DMS153 (cell line): ENCODE results near the gene CCDC86.

ENCODE experiments used
- DNase-seq: peaks from one replicate; lab custom pipeline; 2025; lab: John Stamatoyannopoulos, UW

The CCDC86 gene

GRCh38 chr11:60868682-60869450 is 27.0 kb downstream of the CCDC86 start:
- DNase-seq = no peak

- no peak for DNase-seq
Measured at GRCh38 chr11:60869451-60869825, 27.5 kb downstream of the CCDC86 start.

GRCh38 chr11:60870276-60870675 is 28.4 kb downstream of the CCDC86 start:
- DNase-seq = peak; percentile 1

GRCh38 chr11:60870733-60871377 is 28.9 kb downstream of the CCDC86 start:
- no peak for DNase-seq

GRCh38 chr11:60871378-60872061 is 29.6 kb downstream of the CCDC86 start:
- no peak for DNase-seq

- DNase-seq = no peak
Measured at GRCh38 chr11:60872124-60872960, 30.4 kb downstream of the CCDC86 start.

GRCh38 chr11:60872961-60873524 is 31.1 kb downstream of the CCDC86 start:
- peak; percentile 2 for DNase-seq

GRCh38 chr11:60873533-60873932 is 31.6 kb downstream of the CCDC86 start:
- DNase-seq = no peak

GRCh38 chr11:60874421-60875365 is 32.8 kb downstream of the CCDC86 start:
- DNase-seq = no peak

- no peak for DNase-seq
Measured at GRCh38 chr11:60875366-60876167, 33.7 kb downstream of the CCDC86 start.

- DNase-seq = no peak
Measured at GRCh38 chr11:60876168-60876485, 34.2 kb downstream of the CCDC86 start.

- no peak for DNase-seq
Measured at GRCh38 chr11:60878245-60879101, 36.6 kb downstream of the CCDC86 start.

- no peak for DNase-seq
Measured at GRCh38 chr11:60879104-60879503, 37.2 kb downstream of the CCDC86 start.

- no peak for DNase-seq
Measured at GRCh38 chr11:60879971-60880588, 38.2 kb downstream of the CCDC86 start.

GRCh38 chr11:60880643-60881282 is 38.9 kb downstream of the CCDC86 start:
- peak; percentile 83 for DNase-seq

- peak; percentile 68 for DNase-seq
Measured at GRCh38 chr11:60887556-60887955, 45.6 kb downstream of the CCDC86 start.

- no peak for DNase-seq
Measured at GRCh38 chr11:60889869-60890311, 48.0 kb downstream of the CCDC86 start.

- DNase-seq = no peak
Measured at GRCh38 chr11:60890696-60891095, 48.8 kb downstream of the CCDC86 start.
